Amygdala (tissue), 56 donors: ENCODE results near the gene NSUN7.

Experiments
- DNase-seq, 56 donors: peaks; one replicate each; lab custom pipeline; 2025; lab: John Stamatoyannopoulos, UW

NSUN7 gene

GRCh38 chr4:40842725-40843423 is 93.1 kb downstream of the NSUN7 start:
- DNase-seq, result no peak

- DNase-seq, result no peak
Observed at GRCh38 chr4:40843696-40844095, 93.9 kb downstream of the NSUN7 start.

GRCh38 chr4:40844261-40844660 is 94.5 kb downstream of the NSUN7 start:
- no peak for DNase-seq

- peak in 29 of 56 donors; percentile 7 to 69 (median 28) for DNase-seq
Observed at GRCh38 chr4:40845154-40845835, 95.5 kb downstream of the NSUN7 start.

GRCh38 chr4:40846532-40846931 is 96.8 kb downstream of the NSUN7 start:
- peak in 4 of 56 donors; percentile 9 to 35 (median 20) for DNase-seq

- DNase-seq, result no peak
Observed at GRCh38 chr4:40848251-40848650, 98.5 kb downstream of the NSUN7 start.

- DNase-seq, result no peak
Observed at GRCh38 chr4:40848940-40849339, 99.2 kb downstream of the NSUN7 start.

- DNase-seq, result no peak
Observed at GRCh38 chr4:40850496-40850895, 100.7 kb downstream of the NSUN7 start.

- no peak for DNase-seq
Observed at GRCh38 chr4:40856277-40856839, 106.6 kb downstream of the NSUN7 start.

GRCh38 chr4:40856840-40857362 is 107.1 kb downstream of the NSUN7 start:
- DNase-seq, result peak in 45 of 56 donors; percentile 6 to 84 (median 49)

GRCh38 chr4:40857956-40858355 is 108.2 kb downstream of the NSUN7 start:
- DNase-seq, result no peak

- DNase-seq, result no peak
Observed at GRCh38 chr4:40858962-40859361, 109.2 kb downstream of the NSUN7 start.
